Neural crest cell (in vitro differentiated cells): ENCODE measurements around the gene AUTS2. TPM values are rescaled to one million over a fixed set of nuclear protein-coding genes. Genes with fewer than 3 reads are reported as not detected.
A peak's percentile ranks its signal among the peaks of the same experiment; 100 is the strongest.

Experiments used
- DNase-seq: peaks from one replicate; pipeline ENCODE4 v3.0.0; 2021; ENCODE audit warnings: low read depth, mixed read lengths, low spot score
- H3K27ac Mint-ChIP-seq: one replicate; pipeline ENCODE4 v1.8.0; 2021; ENCODE audit warnings: mild to moderate bottlenecking, mixed read lengths; ENCODE audit not compliant: unreplicated experiment
- H3K27me3 Mint-ChIP-seq: 2 replicates; pipeline ENCODE4 v1.8.0; 2021; ENCODE audit warnings: low read depth, mild to moderate bottlenecking, mixed read lengths
- H3K36me3 Mint-ChIP-seq: 2 replicates; pipeline ENCODE4 v1.8.0; 2021; ENCODE audit warnings: low read depth, mild to moderate bottlenecking, mixed read lengths
- H3K4me1 Mint-ChIP-seq: 2 replicates; pipeline ENCODE4 v1.8.0; 2021; ENCODE audit warnings: mixed read lengths
- H3K4me3 Mint-ChIP-seq: one replicate; pipeline ENCODE4 v1.8.0; 2021; ENCODE audit warnings: mild to moderate bottlenecking, mixed read lengths
- H3K9me3 Mint-ChIP-seq: 2 replicates; pipeline ENCODE4 v1.8.0; 2021; ENCODE audit warnings: mixed read lengths
- total RNA-seq: library from RNA; stranded (reverse); gene quantifications from 2 replicates; pipeline ENCODE4 v1.2.1, GENCODE V29; 2021
- TF ChIP-seq, protein P1 (sequence below): fragments of 200-600 bp; sonication (generic); conservative IDR thresholded peaks from 2 replicates; pipeline ENCODE4 v1.5.0; 2021; ENCODE audit warnings: antibody characterized with exemption, mild to moderate bottlenecking

Gene AUTS2
- total RNA-seq, 1 donor from 2014 or later = 152 TPM

- Mint-ChIP-seq H3K36me3 (peaks cover 33% of the 10 kb centered on the region), H3K9me3 (no peaks in the 10 kb centered on the region), H3K27me3 (no peaks in the 10 kb centered on the region), H3K4me3 (no peak overlapping the region), H3K4me1 (peaks cover 32% of the 10 kb centered on the region), H3K27ac (peak overlapping the region; percentile 27)
- no peak for DNase-seq
- TF ChIP-seq, protein P1, sequence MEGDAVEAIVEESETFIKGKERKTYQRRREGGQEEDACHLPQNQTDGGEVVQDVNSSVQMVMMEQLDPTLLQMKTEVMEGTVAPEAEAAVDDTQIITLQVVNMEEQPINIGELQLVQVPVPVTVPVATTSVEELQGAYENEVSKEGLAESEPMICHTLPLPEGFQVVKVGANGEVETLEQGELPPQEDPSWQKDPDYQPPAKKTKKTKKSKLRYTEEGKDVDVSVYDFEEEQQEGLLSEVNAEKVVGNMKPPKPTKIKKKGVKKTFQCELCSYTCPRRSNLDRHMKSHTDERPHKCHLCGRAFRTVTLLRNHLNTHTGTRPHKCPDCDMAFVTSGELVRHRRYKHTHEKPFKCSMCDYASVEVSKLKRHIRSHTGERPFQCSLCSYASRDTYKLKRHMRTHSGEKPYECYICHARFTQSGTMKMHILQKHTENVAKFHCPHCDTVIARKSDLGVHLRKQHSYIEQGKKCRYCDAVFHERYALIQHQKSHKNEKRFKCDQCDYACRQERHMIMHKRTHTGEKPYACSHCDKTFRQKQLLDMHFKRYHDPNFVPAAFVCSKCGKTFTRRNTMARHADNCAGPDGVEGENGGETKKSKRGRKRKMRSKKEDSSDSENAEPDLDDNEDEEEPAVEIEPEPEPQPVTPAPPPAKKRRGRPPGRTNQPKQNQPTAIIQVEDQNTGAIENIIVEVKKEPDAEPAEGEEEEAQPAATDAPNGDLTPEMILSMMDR = no peak
Measured at GRCh38 chr7:70765651-70766050, 1167.4 kb downstream of the AUTS2 start.

DNA sequence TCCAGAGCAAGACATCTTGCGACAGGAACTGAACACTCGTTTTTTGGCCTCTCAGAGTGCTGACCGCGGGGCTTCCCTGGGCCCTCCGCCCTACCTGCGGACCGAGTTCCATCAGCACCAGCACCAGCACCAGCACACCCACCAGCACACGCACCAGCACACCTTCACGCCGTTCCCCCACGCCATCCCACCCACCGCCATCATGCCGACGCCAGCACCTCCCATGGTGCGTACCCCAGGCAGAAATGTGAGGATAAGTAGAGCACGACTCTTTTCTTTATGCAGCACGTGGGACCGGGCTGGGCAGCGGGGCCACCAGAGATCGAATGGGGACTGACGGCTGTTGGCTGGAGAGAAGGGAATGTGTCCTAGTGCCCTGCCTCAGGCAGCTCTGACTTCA, 1167.8 kb downstream of the AUTS2 start:
- Mint-ChIP-seq H3K27ac (peak overlapping the region; percentile 27), H3K4me1 (peaks cover 27% of the 10 kb centered on the region), H3K4me3 (peak overlapping the region; percentile 53), H3K9me3 (no peaks in the 10 kb centered on the region), H3K27me3 (no peaks in the 10 kb centered on the region), H3K36me3 (peaks cover 35% of the 10 kb centered on the region)
- TF ChIP-seq, protein P1 = no peak
- DNase-seq = no peak

DNA sequence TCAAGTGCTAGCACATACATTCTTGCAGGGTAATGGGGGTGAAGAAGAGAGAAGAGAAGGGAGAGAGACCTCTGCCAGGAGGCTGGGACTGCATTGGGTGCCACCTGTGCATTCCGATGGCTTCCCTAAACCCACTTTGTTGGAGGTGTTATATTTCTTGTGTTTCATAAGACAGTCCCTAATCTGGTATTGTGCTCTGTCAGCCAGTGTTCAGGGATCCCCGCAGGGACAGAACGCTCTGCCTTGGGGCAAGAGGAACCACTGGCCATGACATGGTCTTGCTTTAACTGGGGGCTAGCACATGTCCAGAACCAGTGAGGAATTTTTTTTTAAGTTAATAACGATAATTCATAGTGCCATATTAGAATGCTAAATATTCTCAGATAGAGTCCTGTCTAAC, 1168.4 kb downstream of the AUTS2 start:
- H3K27ac Mint-ChIP-seq = no peak overlapping the region
- peak overlapping the region; percentile 53 for H3K4me3 Mint-ChIP-seq
- TF ChIP-seq, protein P1 = no peak
- H3K27me3 Mint-ChIP-seq = no peaks in the 10 kb centered on the region
- DNase-seq = no peak
- H3K9me3 Mint-ChIP-seq = no peaks in the 10 kb centered on the region
- peaks cover 36% of the 10 kb centered on the region for H3K36me3 Mint-ChIP-seq
- H3K4me1 Mint-ChIP-seq = peaks cover 22% of the 10 kb centered on the region

GRCh38 chr7:70770154-70770553, 1171.9 kb downstream of the AUTS2 start:
- Mint-ChIP-seq H3K4me3 (no peak overlapping the region), H3K36me3 (peaks cover 46% of the 10 kb centered on the region), H3K9me3 (no peaks in the 10 kb centered on the region), H3K4me1 (peaks cover 28% of the 10 kb centered on the region), H3K27ac (no peak overlapping the region), H3K27me3 (no peaks in the 10 kb centered on the region)
- TF ChIP-seq, protein P1 = no peak
- DNase-seq = no peak

DNA sequence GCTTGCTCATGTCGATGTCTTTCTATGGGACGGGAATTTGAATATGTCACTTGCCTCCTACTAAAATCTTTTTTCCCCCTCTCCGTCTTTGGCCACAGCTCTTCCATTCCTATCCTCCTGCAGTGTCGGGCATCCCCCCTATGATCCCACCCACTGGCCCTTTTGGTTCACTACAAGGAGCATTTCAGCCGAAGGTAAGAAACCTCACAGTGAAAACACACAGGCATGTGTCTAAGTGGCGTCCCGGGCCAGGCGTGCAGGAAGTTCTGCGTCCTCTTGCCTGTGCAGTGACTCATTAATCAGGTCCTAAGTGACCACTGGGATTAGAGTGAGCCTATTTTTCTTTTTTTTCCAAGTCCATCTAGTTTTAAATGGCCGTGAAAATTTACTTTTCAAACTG, 1173.2 kb downstream of the AUTS2 start:
- DNase-seq = no peak
- H3K4me3 Mint-ChIP-seq = no peak overlapping the region
- H3K27me3 Mint-ChIP-seq = no peaks in the 10 kb centered on the region
- H3K4me1 Mint-ChIP-seq = peaks cover 40% of the 10 kb centered on the region
- TF ChIP-seq, protein P1 = no peak
- H3K36me3 Mint-ChIP-seq = peaks cover 51% of the 10 kb centered on the region
- H3K27ac Mint-ChIP-seq = no peak overlapping the region
- H3K9me3 Mint-ChIP-seq = no peaks in the 10 kb centered on the region

DNA sequence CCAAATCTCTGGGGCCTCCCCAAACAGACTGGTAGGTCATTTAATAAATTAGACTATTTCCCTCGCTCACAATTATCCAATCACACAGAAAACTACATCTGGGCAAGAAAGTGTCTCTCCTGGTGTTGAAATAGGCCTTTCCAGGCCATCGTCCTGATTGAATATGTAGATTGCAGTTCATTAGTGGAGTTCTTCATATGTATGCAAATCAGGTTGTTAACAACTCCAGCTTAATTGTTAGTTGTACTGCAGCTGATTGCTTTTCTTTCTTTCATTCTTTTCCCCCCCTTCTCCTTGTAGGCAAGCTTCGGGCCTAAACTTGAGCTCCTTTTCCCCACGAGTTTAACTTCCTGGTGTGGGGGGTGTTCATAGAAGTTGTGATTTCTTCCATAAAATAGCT, 1174.6 kb downstream of the AUTS2 start:
- TF ChIP-seq, protein P1 = no peak
- no peak overlapping the region for H3K27ac Mint-ChIP-seq
- H3K4me3 Mint-ChIP-seq = no peak overlapping the region
- DNase-seq = no peak
- no peaks in the 10 kb centered on the region for H3K27me3 Mint-ChIP-seq
- H3K9me3 Mint-ChIP-seq = no peaks in the 10 kb centered on the region
- peaks cover 46% of the 10 kb centered on the region for H3K36me3 Mint-ChIP-seq
- peaks cover 43% of the 10 kb centered on the region for H3K4me1 Mint-ChIP-seq
